Liver (tissue), 9 donors: Measurements from ENCODE around the gene PTPN14. TPM values are rescaled to one million over a fixed set of nuclear protein-coding genes. Genes with fewer than 3 reads are reported as not detected.

Experiments
- DNase-seq: peaks from one replicate; pipeline ENCODE4 v3.0.0-alpha.2; 2017; ENCODE audit warnings: low spot score
- H3K27ac ChIP-seq, 2 donors: one replicate each; pipeline ENCODE4 v1.7.0; 2013; ENCODE audit warnings: inconsistent platforms in 2 of 2, low read length in 2 of 2, control low read depth in 1 of 2, low read depth in 1 of 2, mild to moderate bottlenecking in 1 of 2
- H3K27me3 ChIP-seq, 4 donors: one replicate each; pipeline versions ENCODE4 v1.6.1 to v1.7.0; 2013; ENCODE audit warnings: low read length in 3 of 4, inconsistent platforms in 1 of 4, mild to moderate bottlenecking in 1 of 4, moderate library complexity in 1 of 4; ENCODE audit not compliant: control insufficient read depth in 4 of 4, insufficient read depth in 4 of 4
- H3K36me3 ChIP-seq, 4 donors: one replicate each; pipeline versions ENCODE4 v1.6.1 to v1.7.0; 2013; ENCODE audit warnings: low read length in 3 of 4, mild to moderate bottlenecking in 3 of 4, low read depth in 1 of 4, moderate library complexity in 1 of 4; ENCODE audit not compliant: control insufficient read depth in 4 of 4, insufficient read depth in 3 of 4
- H3K4me1 ChIP-seq, 4 donors: one replicate each; pipeline versions ENCODE4 v1.6.1 to v1.7.0; 2013; ENCODE audit warnings: low read length in 3 of 4, mild to moderate bottlenecking in 3 of 4, moderate library complexity in 1 of 4; ENCODE audit not compliant: control insufficient read depth in 4 of 4, insufficient read depth in 4 of 4
- H3K4me3 ChIP-seq, 3 donors: one replicate each; pipeline versions ENCODE4 v1.6.1 to v1.7.0; 2013; ENCODE audit warnings: low read length in 3 of 3, control low read depth in 1 of 3, low read depth in 1 of 3, mild to moderate bottlenecking in 1 of 3
- H3K9ac ChIP-seq, 2 donors: one replicate each; pipeline ENCODE4 v1.7.0; 2013; ENCODE audit warnings: low read length in 2 of 2, mild to moderate bottlenecking in 2 of 2, moderate library complexity in 2 of 2, control low read depth in 1 of 2, low read depth in 1 of 2
- H3K9me3 ChIP-seq, 4 donors: one replicate each; pipeline versions ENCODE4 v1.6.1 to v1.7.0; 2013; ENCODE audit warnings: low read length in 3 of 4; ENCODE audit not compliant: control insufficient read depth in 4 of 4
- EGR1 ChIP-seq, 2 donors: IDR thresholded peaks; 2 replicates each; pipeline ENCODE4 v1.6.1; 2016 to 2018; ENCODE audit warnings: antibody characterized with exemption in 2 of 2, low read depth in 2 of 2
- FOXA1 ChIP-seq: IDR thresholded peaks from 2 replicates; pipeline ENCODE4 v1.6.1; 2016; ENCODE audit warnings: antibody characterized with exemption
- FOXA2 ChIP-seq: IDR thresholded peaks from 2 replicates; pipeline ENCODE4 v1.6.1; 2016; ENCODE audit warnings: antibody characterized with exemption
- GABPA ChIP-seq, 2 donors: IDR thresholded peaks in 1 of 2; conservative IDR thresholded peaks in 1 of 2; 2 replicates each; pipeline ENCODE4 v1.6.1; 2016; ENCODE audit warnings: antibody characterized with exemption in 2 of 2, mild to moderate bottlenecking in 1 of 2, moderate library complexity in 1 of 2
- HNF4A ChIP-seq, 2 donors: conservative IDR thresholded peaks; 2 replicates each; pipeline ENCODE4 v1.6.1; 2016; ENCODE audit warnings: antibody characterized with exemption in 2 of 2, mild to moderate bottlenecking in 2 of 2
- HNF4G ChIP-seq: IDR thresholded peaks from 2 replicates; pipeline ENCODE4 v1.6.1; 2016; ENCODE audit warnings: antibody characterized with exemption
- JUND ChIP-seq, 2 donors: IDR thresholded peaks; 2 replicates each; pipeline ENCODE4 v1.6.1; 2016; ENCODE audit warnings: antibody characterized with exemption in 2 of 2
- NR2F2 ChIP-seq: IDR thresholded peaks from 2 replicates; pipeline ENCODE4 v1.6.1; 2016; ENCODE audit warnings: antibody characterized with exemption
- RAD21 ChIP-seq, 2 donors: IDR thresholded peaks; 2 replicates each; pipeline ENCODE4 v1.6.1; 2016; ENCODE audit warnings: antibody characterized with exemption in 2 of 2, mild to moderate bottlenecking in 2 of 2
- REST ChIP-seq: IDR thresholded peaks from 2 replicates; pipeline ENCODE4 v1.6.1; 2016; ENCODE audit warnings: antibody characterized with exemption, mild to moderate bottlenecking
- RXRA ChIP-seq, 2 donors: IDR thresholded peaks; 2 replicates each; pipeline ENCODE4 v1.6.1; 2017 to 2018; ENCODE audit warnings: antibody characterized with exemption in 2 of 2, mild to moderate bottlenecking in 1 of 2
- SP1 ChIP-seq: IDR thresholded peaks from 2 replicates; pipeline ENCODE4 v1.6.1; 2018; ENCODE audit warnings: antibody characterized with exemption, mild to moderate bottlenecking
- TAF1 ChIP-seq: conservative IDR thresholded peaks from 2 replicates; pipeline ENCODE4 v1.6.1; 2016; ENCODE audit warnings: antibody characterized with exemption, mild to moderate bottlenecking
- YY1 ChIP-seq: IDR thresholded peaks from 2 replicates; pipeline ENCODE4 v1.6.1; 2016; ENCODE audit warnings: antibody characterized with exemption, mild to moderate bottlenecking
- ZBTB33 ChIP-seq: IDR thresholded peaks from 2 replicates; pipeline ENCODE4 v1.6.1; 2016; ENCODE audit warnings: antibody characterized with exemption
- WGBS: extraction: QIAGEN DNeasy Blood & Tissue Kit; methylation state at CpG from one replicate; pipeline ENCODE4 v1.1.7; 2013; 5-methylcytosine and 5-hydroxymethylcytosine counted together
- polyA plus RNA-seq, 2 donors: library from polyadenylated mRNA; stranded (reverse) in 1 of 2; unstranded in 1 of 2; fragments of 200-250 nt in 1 of 2; fragments of >200 nt in 1 of 2; fragmentation: Nextera tagmentation in 1 of 2; extraction: Ambion mirVana in 1 of 2; gene quantifications; one replicate each; pipeline versions ENCODE4 v1.2.1 to v1.2.3, GENCODE V29; 2013 to 2015
- total RNA-seq, 2 donors: library from RNA; depleted of rRNA; stranded (reverse); fragments of >200 nt; gene quantifications; one replicate each; pipeline ENCODE4 v1.2.3, GENCODE V29; 2014
- TF ChIP-seq, protein P1 (sequence below): IDR thresholded peaks from 2 replicates; pipeline ENCODE4 v1.6.1; 2016; ENCODE audit warnings: antibody characterized with exemption
- TF ChIP-seq, protein P2 (sequence below): IDR thresholded peaks from 2 replicates; pipeline ENCODE4 v1.6.1; 2016; ENCODE audit warnings: antibody characterized with exemption
- TF ChIP-seq, protein P3 (sequence below): fragments of 150-350 bp; IDR thresholded peaks from 2 replicates; pipeline ENCODE4 v1.5.1; 2017; ENCODE audit warnings: improper control_type of control experiment, low read depth, low read length; ENCODE audit not compliant: missing input control
- donor health status: healthy.
- donor health status: healthy.
- donor health status: healthy.
- donor health status: healthy.
- donor health status: healthy.

The PTPN14 gene
- total and polyA plus RNA-seq, 4 donors = 0.54 to 3.2 (median 1.5) TPM

- TF ChIP-seq YY1 (no peak), FOXA2 (no peak), NR2F2 (no peak)
Measured at GRCh38 chr1:214317734-214318133, 233.7 kb downstream of the PTPN14 start (continued).

DNA sequence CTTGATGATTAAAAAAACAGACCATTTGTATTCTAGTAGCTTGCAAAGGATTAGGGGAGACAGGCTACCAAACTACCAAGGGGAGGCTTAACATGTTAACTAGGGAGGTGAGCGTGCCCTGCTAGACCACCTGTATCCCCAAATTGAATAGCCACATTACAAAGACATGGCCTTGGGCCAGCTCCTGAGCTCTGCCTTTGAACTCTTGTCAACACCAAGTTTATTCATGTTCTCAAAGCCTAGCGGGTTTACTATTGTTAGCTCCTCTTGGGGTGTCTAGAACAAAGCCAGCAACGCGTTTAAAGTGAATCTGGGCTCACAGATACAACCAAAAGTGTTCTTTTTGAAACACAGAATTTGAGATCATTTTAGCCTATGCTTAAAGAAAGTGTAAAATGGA is 234.1 kb downstream of the PTPN14 start:
- Histone ChIP-seq H3K27me3 (no peaks in the 10 kb centered on the region), H3K9me3 (no peaks in the 10 kb centered on the region), H3K36me3 (peaks cover 0 to 3% (median 1%) of the 10 kb centered on the region in 4 donors), H3K4me1 (peaks cover 0 to 37% (median 7%) of the 10 kb centered on the region in 4 donors), H3K4me3 (no peak overlapping the region), H3K27ac (peak overlapping the region; percentile 57 to 65), H3K9ac (no peak overlapping the region)
- TF ChIP-seq EGR1 (IDR thresholded peaks at IDR 0.05; ENCODE audit: low read depth in 2 of 2) (no peak), RXRA (IDR thresholded peaks at IDR 0.05) (no peak), FOXA2 (no peak), ZBTB33 (no peak), HNF4A (conservative IDR thresholded peaks at IDR 0.05) (no peak), SP1 (no peak), TAF1 (no peak), JUND (IDR thresholded peaks at IDR 0.05) (no peak), REST (no peak), YY1 (no peak), RAD21 (IDR thresholded peaks at IDR 0.05) (no peak), FOXA1 (no peak), GABPA (IDR thresholded peaks at IDR 0.05 in 1 of 2, conservative IDR thresholded peaks at IDR 0.05 in 1 of 2) (no peak), NR2F2 (no peak), HNF4G (no peak)
- TF ChIP-seq, protein P1, sequence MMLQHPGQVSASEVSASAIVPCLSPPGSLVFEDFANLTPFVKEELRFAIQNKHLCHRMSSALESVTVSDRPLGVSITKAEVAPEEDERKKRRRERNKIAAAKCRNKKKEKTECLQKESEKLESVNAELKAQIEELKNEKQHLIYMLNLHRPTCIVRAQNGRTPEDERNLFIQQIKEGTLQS = no peak
- TF ChIP-seq, protein P2, sequence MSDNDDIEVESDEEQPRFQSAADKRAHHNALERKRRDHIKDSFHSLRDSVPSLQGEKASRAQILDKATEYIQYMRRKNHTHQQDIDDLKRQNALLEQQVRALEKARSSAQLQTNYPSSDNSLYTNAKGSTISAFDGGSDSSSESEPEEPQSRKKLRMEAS = no peak
- no peak for DNase-seq
- WGBS = 80% methylated on average over 4 of the region's 4 CpGs

GRCh38 chr1:214316593-214316992 is 234.8 kb downstream of the PTPN14 start:
- H3K36me3 ChIP-seq = peaks cover 0 to 3% (median 1%) of the 10 kb centered on the region in 4 donors
- 50% methylated on average over 5 of the region's 5 CpGs for WGBS
- TF ChIP-seq GABPA (IDR thresholded peaks at IDR 0.05 in 1 of 2, conservative IDR thresholded peaks at IDR 0.05 in 1 of 2) (no peak), FOXA2 (peak; percentile 91), EGR1 (IDR thresholded peaks at IDR 0.05; ENCODE audit: low read depth in 2 of 2) (peak in 1 of 2 donors; percentile 30), JUND (IDR thresholded peaks at IDR 0.05) (peak; percentile 97 to 99), ZBTB33 (peak; percentile 46), RXRA (IDR thresholded peaks at IDR 0.05) (peak; percentile 48 to 80), NR2F2 (no peak), TAF1 (no peak), HNF4A (conservative IDR thresholded peaks at IDR 0.05) (peak; percentile 71 to 83), HNF4G (peak; percentile 26)
- TF ChIP-seq, protein P1 = peak; percentile 91
- TF ChIP-seq, protein P3, sequence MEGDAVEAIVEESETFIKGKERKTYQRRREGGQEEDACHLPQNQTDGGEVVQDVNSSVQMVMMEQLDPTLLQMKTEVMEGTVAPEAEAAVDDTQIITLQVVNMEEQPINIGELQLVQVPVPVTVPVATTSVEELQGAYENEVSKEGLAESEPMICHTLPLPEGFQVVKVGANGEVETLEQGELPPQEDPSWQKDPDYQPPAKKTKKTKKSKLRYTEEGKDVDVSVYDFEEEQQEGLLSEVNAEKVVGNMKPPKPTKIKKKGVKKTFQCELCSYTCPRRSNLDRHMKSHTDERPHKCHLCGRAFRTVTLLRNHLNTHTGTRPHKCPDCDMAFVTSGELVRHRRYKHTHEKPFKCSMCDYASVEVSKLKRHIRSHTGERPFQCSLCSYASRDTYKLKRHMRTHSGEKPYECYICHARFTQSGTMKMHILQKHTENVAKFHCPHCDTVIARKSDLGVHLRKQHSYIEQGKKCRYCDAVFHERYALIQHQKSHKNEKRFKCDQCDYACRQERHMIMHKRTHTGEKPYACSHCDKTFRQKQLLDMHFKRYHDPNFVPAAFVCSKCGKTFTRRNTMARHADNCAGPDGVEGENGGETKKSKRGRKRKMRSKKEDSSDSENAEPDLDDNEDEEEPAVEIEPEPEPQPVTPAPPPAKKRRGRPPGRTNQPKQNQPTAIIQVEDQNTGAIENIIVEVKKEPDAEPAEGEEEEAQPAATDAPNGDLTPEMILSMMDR = no peak

More at GRCh38 chr1:214316593-214316992, 234.8 kb downstream of the PTPN14 start:
- Histone ChIP-seq H3K9ac (no peak overlapping the region), H3K4me1 (peaks cover 0 to 38% (median 7%) of the 10 kb centered on the region in 4 donors), H3K9me3 (no peaks in the 10 kb centered on the region), H3K27ac (peak overlapping the region; percentile 57 to 65), H3K27me3 (no peaks in the 10 kb centered on the region), H3K4me3 (no peak overlapping the region)
- DNase-seq = no peak
